Measurements from ENCODE around the gene WDFY2. TPM values are rescaled to one million over a fixed set of nuclear protein-coding genes. Genes with fewer than 3 reads are reported as not detected.

The WDFY2 gene
- total and polyA plus RNA-seq, 2 experiments from 2014 or later: 11.4 to 24.0 TPM

DNA sequence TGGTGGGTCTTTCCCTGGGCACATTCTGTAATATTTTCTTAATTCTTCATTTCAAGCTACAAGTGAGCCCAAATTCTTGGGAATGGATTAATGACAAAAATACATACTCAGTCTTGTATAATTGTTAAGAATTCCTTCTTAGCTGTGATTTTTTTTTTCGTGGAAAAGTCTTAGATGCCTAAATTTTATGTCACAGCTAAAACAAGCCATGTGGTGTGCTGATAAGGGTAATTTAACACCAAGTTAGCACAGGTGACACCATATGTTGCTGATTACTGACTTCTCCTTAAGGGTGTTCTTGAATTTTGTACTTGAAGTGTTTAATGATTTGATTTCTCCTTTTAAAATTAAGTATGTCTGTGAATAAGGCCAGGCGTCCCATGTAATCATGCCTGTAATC, 29.3 kb downstream of the WDFY2 start:
- Histone ChIP-seq H3K4me2 (no peak overlapping the region), H2AFZ (no peak overlapping the region), H3F3A (replicated peaks; ENCODE audit: low read depth) (no peaks in the 10 kb centered on the region), H3K27ac (ENCODE audit: low read depth) (no peak overlapping the region), H3K36me3 (ENCODE audit: insufficient read depth) (no peaks in the 10 kb centered on the region), H3K4me1 (ENCODE audit: insufficient read depth) (peaks cover 42% of the 10 kb centered on the region), H3K9me2 (ENCODE audit: insufficient read depth) (no peaks in the 10 kb centered on the region), H3K4me3 (no peak overlapping the region), H4K20me1 (replicated peaks; ENCODE audit: insufficient read depth) (peaks cover 12% of the 10 kb centered on the region), H3K79me2 (replicated peaks; ENCODE audit: insufficient read depth) (peaks cover 98% of the 10 kb centered on the region), H3K27me3 (ENCODE audit: insufficient read depth) (no peaks in the 10 kb centered on the region)
- Mint-ChIP-seq H3K4me1 (peaks cover 62% of the 10 kb centered on the region), H3K27ac (no peak overlapping the region; the same call in 1 of the 2 replicates), H3K9me3 (no peaks in the 10 kb centered on the region), H3K36me3 (ENCODE audit: low read depth) (peaks cover 3% of the 10 kb centered on the region; the same call in 1 of the 3 replicates), H3K27me3 (ENCODE audit: insufficient read depth, low read depth, poor library complexity) (peaks cover 2% of the 10 kb centered on the region), H3K4me3 (no peak overlapping the region)
- no peak for ATAC-seq
- no peak for DNase-seq (ENCODE audit: low spot score)
- TF ChIP-seq EZH2phosphoT487 (IDR thresholded peaks at IDR 0.05; ENCODE audit: unreplicated experiment): no peak
- no peak for TF ChIP-seq POLR2AphosphoS5 (IDR thresholded peaks at IDR 0.05; ENCODE audit: low read depth)
- TF ChIP-seq NANOG (IDR thresholded peaks at IDR 0.05; ENCODE audit: borderline replicate concordance): no peak
- TF ChIP-seq, protein P1, sequence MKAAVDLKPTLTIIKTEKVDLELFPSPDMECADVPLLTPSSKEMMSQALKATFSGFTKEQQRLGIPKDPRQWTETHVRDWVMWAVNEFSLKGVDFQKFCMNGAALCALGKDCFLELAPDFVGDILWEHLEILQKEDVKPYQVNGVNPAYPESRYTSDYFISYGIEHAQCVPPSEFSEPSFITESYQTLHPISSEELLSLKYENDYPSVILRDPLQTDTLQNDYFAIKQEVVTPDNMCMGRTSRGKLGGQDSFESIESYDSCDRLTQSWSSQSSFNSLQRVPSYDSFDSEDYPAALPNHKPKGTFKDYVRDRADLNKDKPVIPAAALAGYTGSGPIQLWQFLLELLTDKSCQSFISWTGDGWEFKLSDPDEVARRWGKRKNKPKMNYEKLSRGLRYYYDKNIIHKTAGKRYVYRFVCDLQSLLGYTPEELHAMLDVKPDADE (IDR thresholded peaks at IDR 0.05): no peak
- no peak for TF ChIP-seq ZNF331 (CRISPR knock-in tag; IDR thresholded peaks at IDR 0.05; ENCODE audit: low read depth)
- no peak for TF ChIP-seq JUNB (IDR thresholded peaks at IDR 0.05; ENCODE audit: unreplicated experiment)
- TF ChIP-seq CREB1 (CRISPR knock-in tag; IDR thresholded peaks at IDR 0.05; ENCODE audit: low read depth): no peak
- no peak for TF ChIP-seq ZNF114 (CRISPR knock-in tag; IDR thresholded peaks at IDR 0.05)
- TF ChIP-seq, protein P2, sequence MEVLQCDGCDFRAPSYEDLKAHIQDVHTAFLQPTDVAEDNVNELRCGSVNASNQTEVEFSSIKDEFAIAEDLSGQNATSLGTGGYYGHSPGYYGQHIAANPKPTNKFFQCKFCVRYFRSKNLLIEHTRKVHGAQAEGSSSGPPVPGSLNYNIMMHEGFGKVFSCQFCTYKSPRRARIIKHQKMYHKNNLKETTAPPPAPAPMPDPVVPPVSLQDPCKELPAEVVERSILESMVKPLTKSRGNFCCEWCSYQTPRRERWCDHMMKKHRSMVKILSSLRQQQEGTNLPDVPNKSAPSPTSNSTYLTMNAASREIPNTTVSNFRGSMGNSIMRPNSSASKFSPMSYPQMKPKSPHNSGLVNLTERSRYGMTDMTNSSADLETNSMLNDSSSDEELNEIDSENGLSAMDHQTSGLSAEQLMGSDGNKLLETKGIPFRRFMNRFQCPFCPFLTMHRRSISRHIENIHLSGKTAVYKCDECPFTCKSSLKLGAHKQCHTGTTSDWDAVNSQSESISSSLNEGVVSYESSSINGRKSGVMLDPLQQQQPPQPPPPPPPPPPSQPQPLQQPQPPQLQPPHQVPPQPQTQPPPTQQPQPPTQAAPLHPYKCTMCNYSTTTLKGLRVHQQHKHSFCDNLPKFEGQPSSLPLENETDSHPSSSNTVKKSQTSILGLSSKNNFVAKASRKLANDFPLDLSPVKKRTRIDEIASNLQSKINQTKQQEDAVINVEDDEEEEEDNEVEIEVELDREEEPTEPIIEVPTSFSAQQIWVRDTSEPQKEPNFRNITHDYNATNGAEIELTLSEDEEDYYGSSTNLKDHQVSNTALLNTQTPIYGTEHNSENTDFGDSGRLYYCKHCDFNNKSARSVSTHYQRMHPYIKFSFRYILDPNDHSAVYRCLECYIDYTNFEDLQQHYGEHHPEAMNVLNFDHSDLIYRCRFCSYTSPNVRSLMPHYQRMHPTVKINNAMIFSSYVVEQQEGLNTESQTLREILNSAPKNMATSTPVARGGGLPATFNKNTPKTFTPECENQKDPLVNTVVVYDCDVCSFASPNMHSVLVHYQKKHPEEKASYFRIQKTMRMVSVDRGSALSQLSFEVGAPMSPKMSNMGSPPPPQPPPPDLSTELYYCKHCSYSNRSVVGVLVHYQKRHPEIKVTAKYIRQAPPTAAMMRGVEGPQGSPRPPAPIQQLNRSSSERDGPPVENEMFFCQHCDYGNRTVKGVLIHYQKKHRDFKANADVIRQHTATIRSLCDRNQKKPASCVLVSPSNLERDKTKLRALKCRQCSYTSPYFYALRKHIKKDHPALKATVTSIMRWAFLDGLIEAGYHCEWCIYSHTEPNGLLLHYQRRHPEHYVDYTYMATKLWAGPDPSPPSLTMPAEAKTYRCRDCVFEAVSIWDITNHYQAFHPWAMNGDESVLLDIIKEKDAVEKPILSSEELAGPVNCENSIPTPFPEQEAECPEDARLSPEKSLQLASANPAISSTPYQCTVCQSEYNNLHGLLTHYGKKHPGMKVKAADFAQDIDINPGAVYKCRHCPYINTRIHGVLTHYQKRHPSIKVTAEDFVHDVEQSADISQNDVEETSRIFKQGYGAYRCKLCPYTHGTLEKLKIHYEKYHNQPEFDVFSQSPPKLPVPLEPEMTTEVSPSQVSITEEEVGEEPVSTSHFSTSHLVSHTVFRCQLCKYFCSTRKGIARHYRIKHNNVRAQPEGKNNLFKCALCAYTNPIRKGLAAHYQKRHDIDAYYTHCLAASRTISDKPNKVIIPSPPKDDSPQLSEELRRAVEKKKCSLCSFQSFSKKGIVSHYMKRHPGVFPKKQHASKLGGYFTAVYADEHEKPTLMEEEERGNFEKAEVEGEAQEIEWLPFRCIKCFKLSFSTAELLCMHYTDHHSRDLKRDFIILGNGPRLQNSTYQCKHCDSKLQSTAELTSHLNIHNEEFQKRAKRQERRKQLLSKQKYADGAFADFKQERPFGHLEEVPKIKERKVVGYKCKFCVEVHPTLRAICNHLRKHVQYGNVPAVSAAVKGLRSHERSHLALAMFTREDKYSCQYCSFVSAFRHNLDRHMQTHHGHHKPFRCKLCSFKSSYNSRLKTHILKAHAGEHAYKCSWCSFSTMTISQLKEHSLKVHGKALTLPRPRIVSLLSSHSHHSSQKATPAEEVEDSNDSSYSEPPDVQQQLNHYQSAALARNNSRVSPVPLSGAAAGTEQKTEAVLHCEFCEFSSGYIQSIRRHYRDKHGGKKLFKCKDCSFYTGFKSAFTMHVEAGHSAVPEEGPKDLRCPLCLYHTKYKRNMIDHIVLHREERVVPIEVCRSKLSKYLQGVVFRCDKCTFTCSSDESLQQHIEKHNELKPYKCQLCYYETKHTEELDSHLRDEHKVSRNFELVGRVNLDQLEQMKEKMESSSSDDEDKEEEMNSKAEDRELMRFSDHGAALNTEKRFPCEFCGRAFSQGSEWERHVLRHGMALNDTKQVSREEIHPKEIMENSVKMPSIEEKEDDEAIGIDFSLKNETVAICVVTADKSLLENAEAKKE (CRISPR knock-in tag; IDR thresholded peaks at IDR 0.05): no peak
- TF ChIP-seq STAT1 (IDR thresholded peaks at IDR 0.05; ENCODE audit: unreplicated experiment): no peak
- TF ChIP-seq, protein P3, sequence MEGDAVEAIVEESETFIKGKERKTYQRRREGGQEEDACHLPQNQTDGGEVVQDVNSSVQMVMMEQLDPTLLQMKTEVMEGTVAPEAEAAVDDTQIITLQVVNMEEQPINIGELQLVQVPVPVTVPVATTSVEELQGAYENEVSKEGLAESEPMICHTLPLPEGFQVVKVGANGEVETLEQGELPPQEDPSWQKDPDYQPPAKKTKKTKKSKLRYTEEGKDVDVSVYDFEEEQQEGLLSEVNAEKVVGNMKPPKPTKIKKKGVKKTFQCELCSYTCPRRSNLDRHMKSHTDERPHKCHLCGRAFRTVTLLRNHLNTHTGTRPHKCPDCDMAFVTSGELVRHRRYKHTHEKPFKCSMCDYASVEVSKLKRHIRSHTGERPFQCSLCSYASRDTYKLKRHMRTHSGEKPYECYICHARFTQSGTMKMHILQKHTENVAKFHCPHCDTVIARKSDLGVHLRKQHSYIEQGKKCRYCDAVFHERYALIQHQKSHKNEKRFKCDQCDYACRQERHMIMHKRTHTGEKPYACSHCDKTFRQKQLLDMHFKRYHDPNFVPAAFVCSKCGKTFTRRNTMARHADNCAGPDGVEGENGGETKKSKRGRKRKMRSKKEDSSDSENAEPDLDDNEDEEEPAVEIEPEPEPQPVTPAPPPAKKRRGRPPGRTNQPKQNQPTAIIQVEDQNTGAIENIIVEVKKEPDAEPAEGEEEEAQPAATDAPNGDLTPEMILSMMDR (conservative IDR thresholded peaks at IDR 0.05; ENCODE audit: low read depth in 2 of 2): no peak
- no peak for TF ChIP-seq EZH2 (IDR thresholded peaks at IDR 0.05; ENCODE audit: low read depth, unreplicated experiment)
- TF ChIP-seq, protein P4, sequence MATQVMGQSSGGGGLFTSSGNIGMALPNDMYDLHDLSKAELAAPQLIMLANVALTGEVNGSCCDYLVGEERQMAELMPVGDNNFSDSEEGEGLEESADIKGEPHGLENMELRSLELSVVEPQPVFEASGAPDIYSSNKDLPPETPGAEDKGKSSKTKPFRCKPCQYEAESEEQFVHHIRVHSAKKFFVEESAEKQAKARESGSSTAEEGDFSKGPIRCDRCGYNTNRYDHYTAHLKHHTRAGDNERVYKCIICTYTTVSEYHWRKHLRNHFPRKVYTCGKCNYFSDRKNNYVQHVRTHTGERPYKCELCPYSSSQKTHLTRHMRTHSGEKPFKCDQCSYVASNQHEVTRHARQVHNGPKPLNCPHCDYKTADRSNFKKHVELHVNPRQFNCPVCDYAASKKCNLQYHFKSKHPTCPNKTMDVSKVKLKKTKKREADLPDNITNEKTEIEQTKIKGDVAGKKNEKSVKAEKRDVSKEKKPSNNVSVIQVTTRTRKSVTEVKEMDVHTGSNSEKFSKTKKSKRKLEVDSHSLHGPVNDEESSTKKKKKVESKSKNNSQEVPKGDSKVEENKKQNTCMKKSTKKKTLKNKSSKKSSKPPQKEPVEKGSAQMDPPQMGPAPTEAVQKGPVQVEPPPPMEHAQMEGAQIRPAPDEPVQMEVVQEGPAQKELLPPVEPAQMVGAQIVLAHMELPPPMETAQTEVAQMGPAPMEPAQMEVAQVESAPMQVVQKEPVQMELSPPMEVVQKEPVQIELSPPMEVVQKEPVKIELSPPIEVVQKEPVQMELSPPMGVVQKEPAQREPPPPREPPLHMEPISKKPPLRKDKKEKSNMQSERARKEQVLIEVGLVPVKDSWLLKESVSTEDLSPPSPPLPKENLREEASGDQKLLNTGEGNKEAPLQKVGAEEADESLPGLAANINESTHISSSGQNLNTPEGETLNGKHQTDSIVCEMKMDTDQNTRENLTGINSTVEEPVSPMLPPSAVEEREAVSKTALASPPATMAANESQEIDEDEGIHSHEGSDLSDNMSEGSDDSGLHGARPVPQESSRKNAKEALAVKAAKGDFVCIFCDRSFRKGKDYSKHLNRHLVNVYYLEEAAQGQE (IDR thresholded peaks at IDR 0.05; ENCODE audit: unreplicated experiment): no peak
